ENCODE results near the gene SCN5A. TPM values are rescaled to one million over a fixed set of nuclear protein-coding genes. Genes with fewer than 3 reads are reported as not detected.

Gene SCN5A
- total RNA-seq (2021; ENCODE audit: unreplicated experiment) (0.69 TPM), Bru-seq, nascent RNA (percentile 13 among the genes with signal in this experiment), BruChase-seq, experiment 1, labeled RNA remaining after a 2-hour chase (percentile 14 among the genes with signal in this experiment), BruChase-seq, experiment 2, labeled RNA remaining after a 6-hour chase (percentile 12 among the genes with signal in this experiment)
- 0.56 TPM for polyA plus RNA-seq (2012; ENCODE audit: insufficient read length)
- long read RNA-seq, partial matches to known transcripts: 0 of 1 reads
- long read RNA-seq, other reads (novel, unspliced or antisense): 1 of 1 reads

GRCh38 chr3:38649500-38650247 lies at the start of gene SCN5A:
TSS of gene SCN5A (minus strand) at chr3:38649687. CDS start at chr3:38633307, 16,380 bp downstream.
- intact Hi-C loops (cut with micrococcal nuclease; ENCODE audit: unreplicated experiment): loop anchor here (2.0 kb wide), 1 partner anchor 129 kb away; no protein-coding TSS in a partner anchor
- DNase-seq (ENCODE audit: low read depth, low spot score) (no peak), ATAC-seq (peak; percentile 87)
- ChIA-PET POLR2A (no interaction called here), CTCF (no interaction called here)
- Histone ChIP-seq H3K4me3 (ENCODE audit: low read depth in 2 of 2, low read length in 2 of 2) (peak within 1 kb of the TSS; percentile 36 to 47), H3K9me3 (ENCODE audit: control insufficient read depth, insufficient read depth, low read depth, low read length) (no peaks in the 10 kb centered on the region), H3K27ac (ENCODE audit: low read length) (no peak within 1 kb of the TSS), H3K27me3 (ENCODE audit: control insufficient read depth, insufficient read depth, low read length) (peaks cover 2% of the 10 kb centered on the region; the same call in 1 of the 2 replicates), H3K36me3 (ENCODE audit: control insufficient read depth, insufficient read depth, low read length) (no peaks in the 10 kb centered on the region; the same call in 1 of the 2 replicates), H3K4me1 (ENCODE audit: control insufficient read depth, insufficient read depth, low read length) (no peaks in the 10 kb centered on the region)
- in situ Hi-C loops (cut with HindIII; ENCODE audit: low pct_unique_long_range_greater_than_20kb, low sequenced_read_pairs): loop anchor here (25.0 kb wide), 1 partner anchor 137 kb away; no protein-coding TSS in a partner anchor
- BruUV-seq (replicated peaks): no TSS peak
- TF ChIP-seq REST (IDR thresholded peaks at IDR 0.05; ENCODE audit: insufficient read depth in 1 of 2, low read depth in 2 of 2, low read length in 1 of 2) (no peak), POLR2AphosphoS5 (IDR thresholded peaks at IDR 0.05; ENCODE audit: low read depth, low read length) (no peak), SIN3A (IDR thresholded peaks at IDR 0.05; ENCODE audit: borderline replicate concordance, insufficient read depth, low read depth, low read length) (no peak)
- TF ChIP-seq, protein P1, sequence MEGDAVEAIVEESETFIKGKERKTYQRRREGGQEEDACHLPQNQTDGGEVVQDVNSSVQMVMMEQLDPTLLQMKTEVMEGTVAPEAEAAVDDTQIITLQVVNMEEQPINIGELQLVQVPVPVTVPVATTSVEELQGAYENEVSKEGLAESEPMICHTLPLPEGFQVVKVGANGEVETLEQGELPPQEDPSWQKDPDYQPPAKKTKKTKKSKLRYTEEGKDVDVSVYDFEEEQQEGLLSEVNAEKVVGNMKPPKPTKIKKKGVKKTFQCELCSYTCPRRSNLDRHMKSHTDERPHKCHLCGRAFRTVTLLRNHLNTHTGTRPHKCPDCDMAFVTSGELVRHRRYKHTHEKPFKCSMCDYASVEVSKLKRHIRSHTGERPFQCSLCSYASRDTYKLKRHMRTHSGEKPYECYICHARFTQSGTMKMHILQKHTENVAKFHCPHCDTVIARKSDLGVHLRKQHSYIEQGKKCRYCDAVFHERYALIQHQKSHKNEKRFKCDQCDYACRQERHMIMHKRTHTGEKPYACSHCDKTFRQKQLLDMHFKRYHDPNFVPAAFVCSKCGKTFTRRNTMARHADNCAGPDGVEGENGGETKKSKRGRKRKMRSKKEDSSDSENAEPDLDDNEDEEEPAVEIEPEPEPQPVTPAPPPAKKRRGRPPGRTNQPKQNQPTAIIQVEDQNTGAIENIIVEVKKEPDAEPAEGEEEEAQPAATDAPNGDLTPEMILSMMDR (IDR thresholded peaks at IDR 0.05): no peak

GRCh38 chr3:38698760-38699159 lies 49.3 kb upstream of the SCN5A start:
- ChIA-PET CTCF (no interaction called here), POLR2A (no interaction called here)
- Histone ChIP-seq H3K4me3 (ENCODE audit: low read depth in 2 of 2, low read length in 2 of 2) (no peak overlapping the region), H3K36me3 (ENCODE audit: control insufficient read depth, insufficient read depth, low read length) (no peaks in the 10 kb centered on the region), H3K4me1 (ENCODE audit: control insufficient read depth, insufficient read depth, low read length) (no peaks in the 10 kb centered on the region), H3K9me3 (ENCODE audit: control insufficient read depth, insufficient read depth, low read depth, low read length) (no peaks in the 10 kb centered on the region), H3K27me3 (ENCODE audit: control insufficient read depth, insufficient read depth, low read length) (no peaks in the 10 kb centered on the region), H3K27ac (ENCODE audit: low read length) (no peak overlapping the region)
- TF ChIP-seq TCF7L2 (IDR thresholded peaks at IDR 0.05; ENCODE audit: low read depth, low read length): no peak
- TF ChIP-seq SIN3A (IDR thresholded peaks at IDR 0.05; ENCODE audit: borderline replicate concordance, insufficient read depth, low read depth, low read length): no peak
- TF ChIP-seq REST (IDR thresholded peaks at IDR 0.05; ENCODE audit: insufficient read depth in 1 of 2, low read depth in 2 of 2, low read length in 1 of 2): no peak
- TF ChIP-seq, protein P1 (IDR thresholded peaks at IDR 0.05): no peak
- no peak for TF ChIP-seq POLR2AphosphoS5 (IDR thresholded peaks at IDR 0.05; ENCODE audit: low read depth, low read length)
- no peak for DNase-seq (ENCODE audit: low read depth, low spot score)
- in situ Hi-C loops (cut with HindIII; ENCODE audit: low pct_unique_long_range_greater_than_20kb, low sequenced_read_pairs): no loop called here
- ATAC-seq: no peak
- BruUV-seq (replicated peaks): no TSS peak
- intact Hi-C loops (cut with micrococcal nuclease; ENCODE audit: unreplicated experiment): no loop called here

Measured in Panc1 (cell line).